Hematopoietic multipotent progenitor cell treated with erythropoietin and hydrocortisone succinate and interleukin-3 and kit ligand, for 8 days (in vitro differentiated cells): ENCODE measurements around the gene MED7.

Experiments used
- DNase-seq: peaks from one replicate; pipeline ENCODE4 v3.0.0-alpha.2; 2015

The MED7 gene

DNA sequence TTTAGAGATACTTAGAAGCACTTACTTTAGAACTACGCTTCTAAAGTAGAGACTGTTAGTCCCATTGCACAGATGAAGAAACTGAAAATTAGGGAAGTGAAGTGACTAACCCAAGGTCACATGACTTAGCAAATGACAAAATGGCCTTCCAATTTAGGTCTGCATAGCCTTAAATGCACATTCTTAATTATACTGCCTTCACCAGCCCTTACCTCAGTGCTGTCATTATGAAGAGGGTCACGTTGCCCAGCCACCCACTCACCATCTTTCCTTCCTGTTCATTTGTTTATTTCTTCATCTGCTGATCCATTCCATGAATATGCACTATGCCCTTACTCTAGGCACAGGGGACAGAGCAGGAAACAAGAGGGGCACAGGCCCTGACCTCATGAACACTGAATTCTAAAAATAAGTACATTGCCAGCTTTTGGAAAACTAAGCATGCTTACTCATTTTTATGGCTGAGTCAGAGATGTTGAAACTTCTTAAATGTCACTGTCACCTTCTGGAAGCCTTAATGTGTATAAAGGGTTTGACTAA lies 42.5 kb downstream of the MED7 start:
- no peak for DNase-seq

GRCh38 chr5:157088342-157088990 lies 54.2 kb downstream of the MED7 start:
- no peak for DNase-seq
